WTC11 (cell line): ENCODE data around the gene CUL4A. TPM values are rescaled to one million over a fixed set of nuclear protein-coding genes. Genes with fewer than 3 reads are reported as not detected.

Source experiments
- ATAC-seq: fragments of 200-7000 bp; cut with Tn5 transposase; 2 replicates; pipeline ENCODE4 v1.10.0; 2021; ENCODE audit warnings: mild to moderate bottlenecking, moderate library complexity
- CTCF ChIA-PET: fragments of 300-600 bp; sonication (Branson Sonifier 250); formaldehyde crosslinking; loops from one replicate; lab custom pipeline; 2021; ENCODE audit warnings: antibody characterized with exemption; lab: Charles Lee
- POLR2A ChIA-PET: fragments of 350-600 bp; sonication (Branson Sonifier 250); formaldehyde crosslinking; loops from one replicate; lab custom pipeline; 2021; ENCODE audit warnings: antibody characterized with exemption; lab: Charles Lee
- DNase-seq: peaks from one replicate; pipeline ENCODE4 v3.0.0; 2021; ENCODE audit warnings: low spot score
- H3K27ac Mint-ChIP-seq: 2 replicates; pipeline ENCODE4 v1.8.0; 2021; ENCODE audit warnings: mixed read lengths
- H3K27me3 Mint-ChIP-seq: 2 replicates; pipeline ENCODE4 v1.8.0; 2021; ENCODE audit warnings: low read depth, mild to moderate bottlenecking, moderate library complexity, mixed read lengths
- H3K36me3 Mint-ChIP-seq: 2 replicates; pipeline ENCODE4 v1.8.0; 2021; ENCODE audit warnings: mixed read lengths
- H3K4me1 Mint-ChIP-seq: 2 replicates; pipeline ENCODE4 v1.8.0; 2022; ENCODE audit warnings: mixed read lengths
- H3K4me3 Mint-ChIP-seq: 2 replicates; pipeline ENCODE4 v1.8.0; 2021; ENCODE audit warnings: mild to moderate bottlenecking, moderate library complexity, mixed read lengths
- H3K9me3 Mint-ChIP-seq: 2 replicates; pipeline ENCODE4 v1.8.0; 2021; ENCODE audit warnings: mixed read lengths
- ELF4 ChIP-seq: sonication (generic); formaldehyde crosslinking; IDR thresholded peaks from 2 replicates; pipeline ENCODE4 v1.8.1; 2022; ENCODE audit warnings: low read depth, mild to moderate bottlenecking, moderate library complexity, missing genetic modification reagents
- EMX1 ChIP-seq: fragments of 250-450 bp; sonication (Bioruptor Pico); IDR thresholded peaks from 2 replicates; pipeline ENCODE4 v1.8.0; 2021; ENCODE audit warnings: mild to moderate bottlenecking
- ETV6 ChIP-seq: sonication (generic); formaldehyde crosslinking; IDR thresholded peaks from 2 replicates; pipeline ENCODE4 v1.8.1; 2022; ENCODE audit warnings: mild to moderate bottlenecking, missing genetic modification reagents
- FOXP1 ChIP-seq: sonication (generic); formaldehyde crosslinking; IDR thresholded peaks from 2 replicates; pipeline ENCODE4 v1.8.0; 2022; ENCODE audit warnings: missing genetic modification reagents, mild to moderate bottlenecking, moderate library complexity, borderline replicate concordance
- HMGA2 ChIP-seq: fragments of 250-450 bp; sonication (Bioruptor Pico); IDR thresholded peaks from 2 replicates; pipeline ENCODE4 v1.4.0; 2021; ENCODE audit warnings: mild to moderate bottlenecking, moderate library complexity
- IRF2 ChIP-seq: sonication (generic); formaldehyde crosslinking; IDR thresholded peaks from 2 replicates; pipeline ENCODE4 v1.8.0; 2022; ENCODE audit warnings: low read depth, missing genetic modification reagents, borderline replicate concordance
- PREB ChIP-seq: sonication (generic); formaldehyde crosslinking; IDR thresholded peaks from 2 replicates; pipeline ENCODE4 v1.8.1; 2022; ENCODE audit warnings: mild to moderate bottlenecking, missing genetic modification reagents, moderate library complexity, borderline replicate concordance
- PRRX2 ChIP-seq: fragments of 250-450 bp; sonication (Bioruptor Pico); IDR thresholded peaks from 2 replicates; pipeline ENCODE4 v1.8.0; 2021; ENCODE audit warnings: mild to moderate bottlenecking
- SMAD4 ChIP-seq: sonication (generic); formaldehyde crosslinking; IDR thresholded peaks from 2 replicates; pipeline ENCODE4 v1.8.0; 2022; ENCODE audit warnings: mild to moderate bottlenecking, missing genetic modification reagents
- STAT6 ChIP-seq: sonication (generic); formaldehyde crosslinking; conservative IDR thresholded peaks from 2 replicates; pipeline ENCODE4 v1.8.1; 2023; ENCODE audit warnings: mild to moderate bottlenecking, low read depth, missing genetic modification reagents, moderate library complexity
- ZBTB21 ChIP-seq: sonication (generic); formaldehyde crosslinking; IDR thresholded peaks from 2 replicates; pipeline ENCODE4 v1.8.1; 2023; ENCODE audit warnings: mild to moderate bottlenecking, missing genetic modification reagents, borderline replicate concordance
- ZNF219 ChIP-seq: sonication (generic); formaldehyde crosslinking; IDR thresholded peaks from 2 replicates; pipeline ENCODE4 v1.8.0; 2023; ENCODE audit warnings: missing genetic modification reagents, mild to moderate bottlenecking, borderline replicate concordance
- ZNF532 ChIP-seq: fragments of 250-450 bp; sonication (Bioruptor Pico); IDR thresholded peaks from 2 replicates; pipeline ENCODE4 v1.9.0; 2021; ENCODE audit warnings: mild to moderate bottlenecking, borderline replicate concordance
- total RNA-seq: library from RNA; stranded (reverse); gene quantifications from 3 replicates; pipeline ENCODE4 v1.2.3, GENCODE V29; 2021
- TF ChIP-seq, protein P1 (sequence below): sonication (generic); formaldehyde crosslinking; IDR thresholded peaks from 2 replicates; pipeline ENCODE4 v1.8.0; 2022; ENCODE audit warnings: missing genetic modification reagents
- TF ChIP-seq, protein P2 (sequence below): sonication (generic); formaldehyde crosslinking; IDR thresholded peaks from 2 replicates; pipeline ENCODE4 v1.8.0; 2023; ENCODE audit warnings: missing genetic modification reagents

CUL4A gene
- total RNA-seq, 1 experiment from 2014 or later = 99.9 TPM

GRCh38 chr13:113220877-113221276 lies 11.5 kb downstream of the CUL4A start (continued):
- TF ChIP-seq, protein P1, sequence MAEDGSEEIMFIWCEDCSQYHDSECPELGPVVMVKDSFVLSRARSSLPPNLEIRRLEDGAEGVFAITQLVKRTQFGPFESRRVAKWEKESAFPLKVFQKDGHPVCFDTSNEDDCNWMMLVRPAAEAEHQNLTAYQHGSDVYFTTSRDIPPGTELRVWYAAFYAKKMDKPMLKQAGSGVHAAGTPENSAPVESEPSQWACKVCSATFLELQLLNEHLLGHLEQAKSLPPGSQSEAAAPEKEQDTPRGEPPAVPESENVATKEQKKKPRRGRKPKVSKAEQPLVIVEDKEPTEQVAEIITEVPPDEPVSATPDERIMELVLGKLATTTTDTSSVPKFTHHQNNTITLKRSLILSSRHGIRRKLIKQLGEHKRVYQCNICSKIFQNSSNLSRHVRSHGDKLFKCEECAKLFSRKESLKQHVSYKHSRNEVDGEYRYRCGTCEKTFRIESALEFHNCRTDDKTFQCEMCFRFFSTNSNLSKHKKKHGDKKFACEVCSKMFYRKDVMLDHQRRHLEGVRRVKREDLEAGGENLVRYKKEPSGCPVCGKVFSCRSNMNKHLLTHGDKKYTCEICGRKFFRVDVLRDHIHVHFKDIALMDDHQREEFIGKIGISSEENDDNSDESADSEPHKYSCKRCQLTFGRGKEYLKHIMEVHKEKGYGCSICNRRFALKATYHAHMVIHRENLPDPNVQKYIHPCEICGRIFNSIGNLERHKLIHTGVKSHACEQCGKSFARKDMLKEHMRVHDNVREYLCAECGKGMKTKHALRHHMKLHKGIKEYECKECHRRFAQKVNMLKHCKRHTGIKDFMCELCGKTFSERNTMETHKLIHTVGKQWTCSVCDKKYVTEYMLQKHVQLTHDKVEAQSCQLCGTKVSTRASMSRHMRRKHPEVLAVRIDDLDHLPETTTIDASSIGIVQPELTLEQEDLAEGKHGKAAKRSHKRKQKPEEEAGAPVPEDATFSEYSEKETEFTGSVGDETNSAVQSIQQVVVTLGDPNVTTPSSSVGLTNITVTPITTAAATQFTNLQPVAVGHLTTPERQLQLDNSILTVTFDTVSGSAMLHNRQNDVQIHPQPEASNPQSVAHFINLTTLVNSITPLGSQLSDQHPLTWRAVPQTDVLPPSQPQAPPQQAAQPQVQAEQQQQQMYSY = no peak
- TF ChIP-seq SMAD4 (CRISPR knock-in tag) = no peak
- no peak for TF ChIP-seq EMX1
- no peak for TF ChIP-seq HMGA2
- TF ChIP-seq, protein P2, sequence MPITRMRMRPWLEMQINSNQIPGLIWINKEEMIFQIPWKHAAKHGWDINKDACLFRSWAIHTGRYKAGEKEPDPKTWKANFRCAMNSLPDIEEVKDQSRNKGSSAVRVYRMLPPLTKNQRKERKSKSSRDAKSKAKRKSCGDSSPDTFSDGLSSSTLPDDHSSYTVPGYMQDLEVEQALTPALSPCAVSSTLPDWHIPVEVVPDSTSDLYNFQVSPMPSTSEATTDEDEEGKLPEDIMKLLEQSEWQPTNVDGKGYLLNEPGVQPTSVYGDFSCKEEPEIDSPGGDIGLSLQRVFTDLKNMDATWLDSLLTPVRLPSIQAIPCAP = no peak
- no peak for TF ChIP-seq PREB (CRISPR knock-in tag)
- no peak for TF ChIP-seq ZBTB21 (CRISPR knock-in tag)

DNA sequence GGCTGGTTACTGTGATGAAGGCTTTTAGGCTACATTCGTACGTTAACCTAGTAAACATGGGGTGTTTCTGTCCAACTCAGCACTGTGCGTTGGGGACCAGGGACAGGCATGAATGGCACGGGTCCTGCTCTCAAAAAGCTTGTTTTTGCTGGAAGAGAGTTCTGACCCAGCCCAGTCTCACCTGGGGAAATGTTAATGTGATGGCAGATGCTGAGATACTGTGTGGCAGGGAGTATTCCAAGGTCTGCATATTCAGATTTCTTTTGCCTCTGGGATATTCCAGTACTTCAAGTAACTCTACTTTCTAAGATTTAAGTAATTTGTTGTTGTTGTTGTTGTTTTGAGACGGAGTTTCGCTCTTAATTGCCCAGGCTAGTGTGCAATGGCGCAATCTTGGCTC lies 13.7 kb downstream of the CUL4A start:
- no peaks in the 10 kb centered on the region for H3K4me1 Mint-ChIP-seq
- H3K36me3 Mint-ChIP-seq = peaks cover 75% of the 10 kb centered on the region

DNA sequence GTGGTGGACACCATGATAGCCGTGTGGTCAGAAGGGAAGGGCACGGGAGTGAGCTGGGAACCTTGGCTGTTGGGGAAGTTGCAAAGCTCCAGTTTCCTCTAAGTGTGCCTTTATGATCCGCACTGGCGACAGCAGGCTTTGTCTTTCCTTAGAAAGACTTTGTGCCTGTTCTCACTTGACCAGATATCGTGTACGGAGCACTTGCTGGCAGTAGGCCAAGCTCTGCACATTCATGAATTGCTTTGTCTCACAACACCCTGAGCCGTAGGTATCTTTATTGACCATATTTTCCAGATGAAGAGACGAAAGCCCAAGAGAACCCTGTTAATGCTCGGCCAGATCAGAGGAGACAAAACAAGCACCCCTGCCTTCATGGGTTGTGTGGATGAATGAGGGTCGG lies 15.1 kb downstream of the CUL4A start:
- no peak overlapping the region; the same call in 1 of the 2 replicates for H3K27ac Mint-ChIP-seq
- peaks cover 86% of the 10 kb centered on the region for H3K36me3 Mint-ChIP-seq
- H3K4me3 Mint-ChIP-seq = no peak overlapping the region
- TF ChIP-seq ZNF219 (no peak), FOXP1 (no peak), IRF2 (CRISPR knock-in tag) (no peak), ZNF532 (CRISPR knock-in tag) (no peak), ELF4 (CRISPR knock-in tag) (no peak)
- TF ChIP-seq, all 79 proteins: peak for 0
- no peak for ATAC-seq
- DNase-seq = no peak
- Mint-ChIP-seq H3K27me3 (no peaks in the 10 kb centered on the region), H3K4me1 (no peaks in the 10 kb centered on the region), H3K9me3 (no peaks in the 10 kb centered on the region)
- ChIA-PET POLR2A (interaction anchor here (1.2 kb wide), 1 partner anchor 17 kb away, joined by 3 read pairs; no protein-coding TSS in a partner anchor), CTCF (no interaction called here)

More for the DNA sequence above, 13.7 kb downstream of the CUL4A start:
- H3K27me3 Mint-ChIP-seq = no peaks in the 10 kb centered on the region
- no peak overlapping the region for H3K4me3 Mint-ChIP-seq
- no peaks in the 10 kb centered on the region for H3K9me3 Mint-ChIP-seq
- no peak for TF ChIP-seq PREB (CRISPR knock-in tag)
- no peak for TF ChIP-seq ETV6 (CRISPR knock-in tag)
- no peak for TF ChIP-seq STAT6 (CRISPR knock-in tag)
- no peak for TF ChIP-seq PRRX2 (CRISPR knock-in tag)
- ChIA-PET POLR2A (no interaction called here), CTCF (no interaction called here)
- peak overlapping the region; percentile 52; the same call in 1 of the 2 replicates for H3K27ac Mint-ChIP-seq
- ATAC-seq (no peak), DNase-seq (no peak)
